HEK293 (cell line): ENCODE measurements around the gene USP32.
"Not testable (repeated sequence)": the region's sequence is repeated elsewhere in the genome, so short reads cannot be mapped to it uniquely, and the experiment has no call there.

Experiments
- MZF1 ChIP-seq: fragments of 450-650 bp; formaldehyde crosslinking; IDR thresholded peaks from 2 replicates; pipeline ENCODE4 v1.5.1; 2017; ENCODE audit warnings: missing biosample characterization, missing genetic modification characterization, borderline replicate concordance
- OSR2 ChIP-seq: fragments of 450-650 bp; formaldehyde crosslinking; IDR thresholded peaks from 2 replicates; pipeline ENCODE4 v1.5.1; 2016; ENCODE audit warnings: missing biosample characterization, missing genetic modification characterization
- ZBTB1 ChIP-seq: fragments of 450-650 bp; formaldehyde crosslinking; IDR thresholded peaks from 2 replicates; pipeline ENCODE4 v1.5.1; 2016; ENCODE audit warnings: missing biosample characterization, missing genetic modification characterization
- ZBTB8A ChIP-seq: fragments of 450-650 bp; formaldehyde crosslinking; IDR thresholded peaks from 2 replicates; pipeline ENCODE4 v1.5.1; 2016; ENCODE audit warnings: missing biosample characterization, missing genetic modification characterization
- ZNF10 ChIP-seq: fragments of 450-650 bp; formaldehyde crosslinking; IDR thresholded peaks from 2 replicates; pipeline ENCODE4 v1.5.1; 2017; ENCODE audit warnings: missing biosample characterization, missing genetic modification characterization
- ZNF146 ChIP-seq: fragments of 450-650 bp; formaldehyde crosslinking; IDR thresholded peaks from 2 replicates; pipeline ENCODE4 v1.5.1; 2016; ENCODE audit warnings: missing biosample characterization, missing genetic modification characterization
- ZNF274 ChIP-seq, 2 experiments: fragments of 200-500 bp in 1 of 2; fragments of 450-650 bp in 1 of 2; sonication (Bioruptor generic) in 1 of 2; formaldehyde crosslinking in 1 of 2; IDR thresholded peaks; 2 replicates each; pipeline versions ENCODE4 v1.5.1 to v1.6.1; 2014 to 2016; ENCODE audit warnings: borderline replicate concordance in 1 of 2, inconsistent platforms in 1 of 2, low read length in 1 of 2, missing biosample characterization in 1 of 2, missing genetic modification characterization in 1 of 2
- ZNF530 ChIP-seq: fragments of 450-650 bp; formaldehyde crosslinking; IDR thresholded peaks from 2 replicates; pipeline ENCODE4 v1.5.1; 2016; ENCODE audit warnings: low read depth, missing biosample characterization, missing genetic modification characterization
- ZNF624 ChIP-seq: fragments of 450-650 bp; formaldehyde crosslinking; IDR thresholded peaks from 2 replicates; pipeline ENCODE4 v1.5.1; 2017; ENCODE audit warnings: missing biosample characterization, missing genetic modification characterization
- ZNF629 ChIP-seq: fragments of 450-650 bp; formaldehyde crosslinking; IDR thresholded peaks from 2 replicates; pipeline ENCODE4 v1.5.1; 2017; ENCODE audit warnings: missing biosample characterization, missing genetic modification characterization
- ZNF658 ChIP-seq: fragments of 450-650 bp; formaldehyde crosslinking; IDR thresholded peaks from 2 replicates; pipeline ENCODE4; 2016; ENCODE audit warnings: missing biosample characterization, missing genetic modification characterization
- TF ChIP-seq, protein P1 (sequence below): fragments of 450-650 bp; formaldehyde crosslinking; IDR thresholded peaks from 2 replicates; pipeline ENCODE4 v1.5.1; 2016; ENCODE audit warnings: missing biosample characterization, missing genetic modification characterization
- TF ChIP-seq, protein P2 (sequence below): fragments of 450-650 bp; formaldehyde crosslinking; IDR thresholded peaks from 2 replicates; pipeline ENCODE4 v1.5.1; 2016; ENCODE audit warnings: missing biosample characterization, missing genetic modification characterization

DNA sequence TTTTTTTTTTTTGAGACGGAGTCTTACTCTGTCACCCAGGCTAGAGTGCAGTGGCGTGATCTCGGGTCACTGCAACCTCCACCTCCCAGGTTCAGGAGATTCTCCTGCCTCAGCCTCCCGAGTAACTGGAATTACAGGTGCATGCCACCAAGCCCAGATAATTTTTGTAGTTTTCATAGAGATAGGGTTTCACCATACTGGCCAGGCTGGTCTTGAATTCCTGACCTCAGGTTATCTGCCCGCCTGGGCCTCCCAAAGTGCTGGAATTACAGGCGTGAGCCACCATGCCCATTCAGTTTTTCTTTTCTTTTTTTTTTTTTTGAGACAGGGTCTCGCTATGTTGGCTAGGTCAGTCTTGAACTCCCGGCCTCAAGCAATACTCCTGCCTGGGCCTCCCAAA lies 164.7 kb downstream of the USP32 start:
- not testable (repeated sequence) for TF ChIP-seq ZNF629 (tag by site-specific recombination); ZNF10; ZNF658 (tag by site-specific recombination); ZNF274 (IDR thresholded peaks at IDR 0.05; ENCODE audit: low read length); ZNF274 (tag by site-specific recombination; IDR thresholded peaks at IDR 0.05; ENCODE audit: borderline replicate concordance); OSR2 (tag by site-specific recombination); MZF1 (tag by site-specific recombination); ZNF146 (tag by site-specific recombination); ZBTB1 (tag by site-specific recombination); ZNF624 (tag by site-specific recombination); ZBTB8A (tag by site-specific recombination); ZNF530 (tag by site-specific recombination)
- TF ChIP-seq, protein P1, sequence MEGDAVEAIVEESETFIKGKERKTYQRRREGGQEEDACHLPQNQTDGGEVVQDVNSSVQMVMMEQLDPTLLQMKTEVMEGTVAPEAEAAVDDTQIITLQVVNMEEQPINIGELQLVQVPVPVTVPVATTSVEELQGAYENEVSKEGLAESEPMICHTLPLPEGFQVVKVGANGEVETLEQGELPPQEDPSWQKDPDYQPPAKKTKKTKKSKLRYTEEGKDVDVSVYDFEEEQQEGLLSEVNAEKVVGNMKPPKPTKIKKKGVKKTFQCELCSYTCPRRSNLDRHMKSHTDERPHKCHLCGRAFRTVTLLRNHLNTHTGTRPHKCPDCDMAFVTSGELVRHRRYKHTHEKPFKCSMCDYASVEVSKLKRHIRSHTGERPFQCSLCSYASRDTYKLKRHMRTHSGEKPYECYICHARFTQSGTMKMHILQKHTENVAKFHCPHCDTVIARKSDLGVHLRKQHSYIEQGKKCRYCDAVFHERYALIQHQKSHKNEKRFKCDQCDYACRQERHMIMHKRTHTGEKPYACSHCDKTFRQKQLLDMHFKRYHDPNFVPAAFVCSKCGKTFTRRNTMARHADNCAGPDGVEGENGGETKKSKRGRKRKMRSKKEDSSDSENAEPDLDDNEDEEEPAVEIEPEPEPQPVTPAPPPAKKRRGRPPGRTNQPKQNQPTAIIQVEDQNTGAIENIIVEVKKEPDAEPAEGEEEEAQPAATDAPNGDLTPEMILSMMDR (tag by site-specific recombination): not testable (repeated sequence)
- TF ChIP-seq, protein P2, sequence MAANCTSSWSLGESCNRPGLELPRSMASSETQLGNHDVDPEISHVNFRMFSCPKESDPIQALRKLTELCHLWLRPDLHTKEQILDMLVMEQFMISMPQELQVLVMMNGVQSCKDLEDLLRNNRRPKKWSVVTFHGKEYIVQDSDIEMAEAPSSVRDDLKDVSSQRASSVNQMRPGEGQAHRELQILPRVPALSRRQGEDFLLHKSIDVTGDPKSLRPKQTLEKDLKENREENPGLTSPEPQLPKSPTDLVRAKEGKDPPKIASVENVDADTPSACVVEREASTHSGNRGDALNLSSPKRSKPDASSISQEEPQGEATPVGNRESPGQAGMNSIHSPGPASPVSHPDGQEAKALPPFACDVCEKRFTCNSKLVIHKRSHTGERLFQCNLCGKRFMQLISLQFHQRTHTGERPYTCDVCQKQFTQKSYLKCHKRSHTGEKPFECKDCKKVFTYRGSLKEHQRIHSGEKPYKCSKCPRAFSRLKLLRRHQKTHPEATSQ: not testable (repeated sequence)
